ENCODE results near the gene CCDC141.
"Not testable (repeated sequence)": the region's sequence is repeated elsewhere in the genome, so short reads cannot be mapped to it uniquely, and the experiment has no call there.

Gene CCDC141, protein sequence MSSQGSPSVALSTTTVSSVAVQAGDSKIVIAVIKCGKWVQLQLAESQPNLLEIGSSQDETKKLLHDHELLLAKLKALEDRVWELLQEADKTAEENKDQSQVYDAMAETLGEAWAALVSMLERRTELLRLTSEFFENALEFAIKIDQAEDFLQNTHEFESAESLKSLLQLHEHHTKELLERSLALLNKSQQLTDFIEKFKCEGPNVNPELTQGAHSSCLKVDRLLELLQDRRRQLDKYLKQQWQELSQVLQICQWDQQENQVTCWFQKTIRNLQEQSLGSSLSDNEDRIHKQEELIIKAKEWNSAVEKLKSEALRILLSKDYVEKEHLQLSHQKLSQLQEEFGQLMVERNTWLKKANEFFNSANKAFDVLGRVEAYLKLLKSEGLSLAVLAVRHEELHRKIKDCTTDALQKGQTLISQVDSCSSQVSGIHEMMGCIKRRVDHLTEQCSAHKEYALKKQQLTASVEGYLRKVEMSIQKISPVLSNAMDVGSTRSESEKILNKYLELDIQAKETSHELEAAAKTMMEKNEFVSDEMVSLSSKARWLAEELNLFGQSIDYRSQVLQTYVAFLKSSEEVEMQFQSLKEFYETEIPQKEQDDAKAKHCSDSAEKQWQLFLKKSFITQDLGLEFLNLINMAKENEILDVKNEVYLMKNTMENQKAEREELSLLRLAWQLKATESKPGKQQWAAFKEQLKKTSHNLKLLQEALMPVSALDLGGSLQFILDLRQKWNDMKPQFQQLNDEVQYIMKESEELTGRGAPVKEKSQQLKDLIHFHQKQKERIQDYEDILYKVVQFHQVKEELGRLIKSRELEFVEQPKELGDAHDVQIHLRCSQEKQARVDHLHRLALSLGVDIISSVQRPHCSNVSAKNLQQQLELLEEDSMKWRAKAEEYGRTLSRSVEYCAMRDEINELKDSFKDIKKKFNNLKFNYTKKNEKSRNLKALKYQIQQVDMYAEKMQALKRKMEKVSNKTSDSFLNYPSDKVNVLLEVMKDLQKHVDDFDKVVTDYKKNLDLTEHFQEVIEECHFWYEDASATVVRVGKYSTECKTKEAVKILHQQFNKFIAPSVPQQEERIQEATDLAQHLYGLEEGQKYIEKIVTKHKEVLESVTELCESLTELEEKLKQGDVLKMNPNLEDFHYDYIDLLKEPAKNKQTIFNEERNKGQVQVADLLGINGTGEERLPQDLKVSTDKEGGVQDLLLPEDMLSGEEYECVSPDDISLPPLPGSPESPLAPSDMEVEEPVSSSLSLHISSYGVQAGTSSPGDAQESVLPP (N-terminal part only)

DNA sequence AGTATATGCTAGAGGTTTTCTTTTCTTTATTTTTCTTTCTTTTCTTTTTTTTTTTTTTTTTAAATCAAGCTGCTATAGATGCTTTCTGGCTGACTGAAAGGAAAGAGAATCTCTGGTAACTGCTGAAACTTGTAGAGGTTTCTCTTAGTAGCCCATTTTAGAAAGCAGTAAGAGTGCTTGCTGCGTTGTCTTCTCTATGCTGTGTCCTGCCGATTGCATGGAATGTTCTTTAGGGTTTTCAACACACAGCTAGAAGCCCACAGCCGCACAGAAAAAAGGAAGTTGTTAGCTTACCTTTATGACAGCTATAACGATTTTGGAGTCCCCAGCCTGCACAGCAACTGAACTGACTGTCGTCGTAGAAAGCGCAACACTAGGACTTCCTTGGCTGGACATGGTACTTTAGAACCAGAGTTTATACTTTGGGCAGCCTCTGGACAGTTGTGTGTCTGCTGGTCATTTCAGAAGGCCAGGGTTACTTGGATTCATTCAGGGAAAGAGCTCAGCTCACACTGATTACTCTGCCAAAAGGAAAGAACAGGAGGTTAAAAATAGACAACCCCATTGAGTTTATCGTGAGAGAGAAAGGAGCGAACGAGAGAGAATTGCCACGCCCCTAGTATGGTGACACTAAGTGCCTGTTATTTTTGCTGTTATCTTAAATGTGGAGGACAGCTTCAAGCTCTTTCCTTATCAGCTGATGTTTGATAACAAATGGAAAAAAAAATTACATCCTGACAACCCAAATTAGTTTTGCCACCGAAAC, at the start of gene CCDC141:
CCDC141 (minus strand) TSS at position 592 of the 766 bp plus-strand sequence; CDS start at position 396, 196 bp downstream.
- H3K27ac ChIP-seq, result no peak within 1 kb of the TSS
- no peak for TF ChIP-seq ZFX (IDR thresholded peaks at IDR 0.05; ENCODE audit: borderline replicate concordance)
- TF ChIP-seq, protein P1, sequence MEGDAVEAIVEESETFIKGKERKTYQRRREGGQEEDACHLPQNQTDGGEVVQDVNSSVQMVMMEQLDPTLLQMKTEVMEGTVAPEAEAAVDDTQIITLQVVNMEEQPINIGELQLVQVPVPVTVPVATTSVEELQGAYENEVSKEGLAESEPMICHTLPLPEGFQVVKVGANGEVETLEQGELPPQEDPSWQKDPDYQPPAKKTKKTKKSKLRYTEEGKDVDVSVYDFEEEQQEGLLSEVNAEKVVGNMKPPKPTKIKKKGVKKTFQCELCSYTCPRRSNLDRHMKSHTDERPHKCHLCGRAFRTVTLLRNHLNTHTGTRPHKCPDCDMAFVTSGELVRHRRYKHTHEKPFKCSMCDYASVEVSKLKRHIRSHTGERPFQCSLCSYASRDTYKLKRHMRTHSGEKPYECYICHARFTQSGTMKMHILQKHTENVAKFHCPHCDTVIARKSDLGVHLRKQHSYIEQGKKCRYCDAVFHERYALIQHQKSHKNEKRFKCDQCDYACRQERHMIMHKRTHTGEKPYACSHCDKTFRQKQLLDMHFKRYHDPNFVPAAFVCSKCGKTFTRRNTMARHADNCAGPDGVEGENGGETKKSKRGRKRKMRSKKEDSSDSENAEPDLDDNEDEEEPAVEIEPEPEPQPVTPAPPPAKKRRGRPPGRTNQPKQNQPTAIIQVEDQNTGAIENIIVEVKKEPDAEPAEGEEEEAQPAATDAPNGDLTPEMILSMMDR (IDR thresholded peaks at IDR 0.05), result no peak

DNA sequence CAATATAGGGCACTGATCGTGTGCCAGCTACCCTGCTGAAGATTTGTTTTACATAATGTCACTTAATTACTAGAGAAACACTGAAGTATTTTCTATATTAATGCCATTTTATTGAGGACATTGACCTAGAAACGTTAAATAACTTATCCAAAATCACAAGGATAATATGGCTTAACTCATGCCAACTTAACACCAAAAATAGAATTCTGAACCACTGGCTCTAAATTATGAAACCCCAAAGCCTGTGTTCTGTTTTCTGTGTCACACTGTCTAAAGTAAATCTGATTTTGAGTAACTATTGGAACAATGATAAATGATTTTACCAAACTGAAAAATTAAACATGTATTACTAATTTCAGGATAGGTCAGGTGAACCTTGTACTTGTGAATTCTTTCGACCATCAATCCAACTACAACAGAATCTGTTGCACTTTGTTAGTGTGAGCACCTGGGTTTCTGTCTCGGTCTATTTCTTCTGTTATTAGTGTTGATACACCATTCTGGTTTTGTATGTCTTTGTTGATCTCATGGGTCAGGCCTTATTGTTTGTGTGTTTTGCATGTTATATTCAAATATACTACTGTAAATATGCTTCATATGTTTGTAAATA, 48.2 kb upstream of the CCDC141 start:
- TF ChIP-seq ZFX (IDR thresholded peaks at IDR 0.05; ENCODE audit: borderline replicate concordance), result no peak
- TF ChIP-seq, protein P1 (IDR thresholded peaks at IDR 0.05), result no peak
- no peak overlapping the region for H3K27ac ChIP-seq

DNA sequence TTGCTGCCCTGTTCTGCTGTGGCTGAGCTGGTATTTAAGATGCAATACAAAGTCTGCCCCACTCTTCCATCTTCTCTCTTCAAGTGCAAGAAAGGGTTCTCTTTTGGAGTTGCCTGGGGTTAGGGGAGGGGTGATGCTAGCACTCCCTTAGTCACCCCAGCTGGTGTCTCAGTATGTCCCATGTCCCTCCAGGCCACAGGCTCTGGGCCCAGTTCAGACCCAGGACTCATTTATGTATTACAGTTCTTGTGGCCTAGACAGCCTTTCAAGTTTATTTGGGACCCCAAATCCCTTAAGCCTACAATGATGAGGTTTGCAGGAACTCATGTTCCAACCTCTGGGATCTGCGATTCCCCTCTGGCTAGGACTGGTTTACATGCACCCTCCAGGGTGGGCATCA, 47.2 kb upstream of the CCDC141 start:
- TF ChIP-seq, protein P1 (IDR thresholded peaks at IDR 0.05), result no peak
- no peak for TF ChIP-seq ZFX (IDR thresholded peaks at IDR 0.05; ENCODE audit: borderline replicate concordance)
- H3K27ac ChIP-seq, result no peak overlapping the region

DNA sequence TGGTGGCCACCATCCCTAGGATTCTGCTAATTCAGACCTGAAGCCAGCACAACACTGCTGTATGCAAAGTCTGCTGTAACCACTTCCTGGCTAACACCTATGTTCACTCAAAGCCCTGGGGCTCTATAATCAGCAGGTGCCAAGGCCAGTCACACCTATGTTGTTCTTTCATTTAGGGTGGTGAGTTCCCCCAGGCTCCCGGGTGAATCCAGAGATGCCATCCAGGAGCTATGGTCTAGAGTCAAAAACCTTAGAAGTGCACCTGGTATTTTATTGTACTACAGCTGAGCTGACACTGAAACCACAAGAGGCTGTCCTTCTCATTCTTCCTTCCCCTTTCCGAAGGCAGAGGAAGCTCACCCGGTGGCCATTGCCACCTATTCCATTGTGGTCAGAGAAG, 46.2 kb upstream of the CCDC141 start:
- TF ChIP-seq, protein P1 (IDR thresholded peaks at IDR 0.05), result no peak
- no peak for TF ChIP-seq ZFX (IDR thresholded peaks at IDR 0.05; ENCODE audit: borderline replicate concordance)
- no peak overlapping the region for H3K27ac ChIP-seq

DNA sequence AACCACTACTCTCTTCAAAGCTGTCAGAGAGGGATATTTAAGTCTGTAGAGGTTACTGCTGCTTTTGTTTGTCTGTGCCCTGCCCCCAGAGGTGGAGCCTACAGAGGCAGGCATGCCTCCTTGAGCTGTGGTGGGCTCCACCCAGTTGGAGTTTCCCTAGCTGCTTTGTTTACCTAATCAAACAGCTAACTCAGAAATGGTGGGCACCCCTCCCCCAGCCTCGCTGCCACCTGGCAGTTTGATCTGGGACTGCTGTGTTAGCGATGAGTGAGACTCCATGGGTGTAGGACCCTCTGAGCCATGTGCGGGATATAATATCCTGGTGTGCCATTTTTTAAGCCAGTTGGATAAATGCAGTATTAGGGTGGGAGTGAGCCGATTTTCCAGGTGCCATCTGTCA, 43.0 kb upstream of the CCDC141 start:
- H3K27ac ChIP-seq, result not testable (repeated sequence)

DNA sequence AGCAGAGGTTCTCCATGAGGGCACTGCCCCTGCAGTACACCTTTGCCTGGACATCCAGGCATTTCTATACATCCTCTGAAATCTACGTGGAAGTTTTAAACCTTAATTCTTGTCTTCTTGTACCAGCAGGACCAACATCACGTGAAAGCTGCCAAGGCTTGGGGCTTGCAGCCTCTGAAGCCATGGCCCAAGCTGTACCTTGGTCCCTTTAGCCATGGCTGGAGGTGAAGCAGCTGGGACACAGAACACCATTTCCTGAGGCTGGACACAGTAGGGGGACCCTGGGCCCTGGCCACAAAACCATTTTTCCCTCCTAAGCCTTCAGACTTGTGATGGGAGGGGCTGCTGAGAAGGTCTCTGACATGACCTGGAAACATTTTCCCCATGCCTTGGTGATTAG, 32.8 kb upstream of the CCDC141 start:
- H3K27ac ChIP-seq, result no peak overlapping the region
- TF ChIP-seq, protein P1 (IDR thresholded peaks at IDR 0.05), result no peak
- TF ChIP-seq ZFX (IDR thresholded peaks at IDR 0.05; ENCODE audit: borderline replicate concordance), result no peak
